Thymus (tissue), 11 donors: ENCODE measurements around the gene ILK. TPM values are rescaled to one million over a fixed set of nuclear protein-coding genes. Genes with fewer than 3 reads are reported as not detected.

Source experiments
- DNase-seq, 9 donors: peaks; one replicate each; pipeline ENCODE4 v3.0.0-alpha.2; 2013; ENCODE audit warnings: low spot score in 9 of 9, low read depth in 6 of 9, missing footprints in 1 of 9
- H3K27ac ChIP-seq, 2 donors: one replicate each; pipeline ENCODE4 v1.5.1; 2013; ENCODE audit warnings: control low read depth in 1 of 2, low read depth in 1 of 2, low read length in 1 of 2, mild to moderate bottlenecking in 1 of 2, moderate library complexity in 1 of 2
- H3K27me3 ChIP-seq, 2 donors: one replicate each; pipeline ENCODE4 v1.5.1; 2013; ENCODE audit warnings: low read length in 1 of 2; ENCODE audit not compliant: control insufficient read depth in 2 of 2, insufficient read depth in 1 of 2
- H3K36me3 ChIP-seq, 2 donors: one replicate each; pipeline ENCODE4 v1.5.1; 2013; ENCODE audit warnings: low read length in 1 of 2, mild to moderate bottlenecking in 1 of 2, moderate library complexity in 1 of 2; ENCODE audit not compliant: control insufficient read depth in 2 of 2, insufficient read depth in 2 of 2
- H3K4me1 ChIP-seq, 2 donors: one replicate each; pipeline ENCODE4 v1.5.1; 2013; ENCODE audit warnings: low read length in 2 of 2; ENCODE audit not compliant: control insufficient read depth in 2 of 2, insufficient read depth in 2 of 2
- H3K4me3 ChIP-seq, 2 donors: one replicate each; pipeline ENCODE4 v1.5.1; 2013; ENCODE audit warnings: low read length in 2 of 2, control low read depth in 1 of 2, mild to moderate bottlenecking in 1 of 2
- H3K9me3 ChIP-seq, 2 donors: one replicate each; pipeline ENCODE4 v1.5.1; 2013; ENCODE audit warnings: low read length in 1 of 2, mild to moderate bottlenecking in 1 of 2; ENCODE audit not compliant: control insufficient read depth in 2 of 2, insufficient read depth in 1 of 2
- WGBS: extraction: QIAGEN DNeasy Blood & Tissue Kit; methylation state at CpG from one replicate; pipeline ENCODE4 v1.1.7; 2013; 5-methylcytosine and 5-hydroxymethylcytosine counted together
- polyA plus RNA-seq: library from polyadenylated mRNA; stranded (reverse); fragments of 200-250 nt; gene quantifications from one replicate; pipeline ENCODE4 v1.2.3, GENCODE V29; 2013
- total RNA-seq: library from RNA; stranded (reverse); fragments of 120-200 nt; gene quantifications from one replicate; pipeline ENCODE4 v1.2.4, GENCODE V29; 2013
- donor health status: healthy.

ILK gene
- total and polyA plus RNA-seq, 2 donors: 68.6 to 74.6 TPM

GRCh38 chr11:6646918-6647679 lies 43.5 kb downstream of the ILK start:
- Histone ChIP-seq H3K27ac (peak overlapping the region; percentile 33 to 68), H3K36me3 (no peaks in the 10 kb centered on the region), H3K27me3 (no peaks in the 10 kb centered on the region), H3K4me3 (no peak overlapping the region), H3K4me1 (peaks cover 4 to 20% of the 10 kb centered on the region in 2 donors), H3K9me3 (no peaks in the 10 kb centered on the region)
- DNase-seq: peak in 3 of 9 donors; percentile 18 to 66 (median 42)
- 37% methylated on average over 9 of the region's 9 CpGs for WGBS

- Histone ChIP-seq H3K9me3 (no peaks in the 10 kb centered on the region), H3K4me3 (no peak overlapping the region), H3K4me1 (peaks cover 6 to 22% of the 10 kb centered on the region in 2 donors), H3K36me3 (no peaks in the 10 kb centered on the region), H3K27ac (no peak overlapping the region), H3K27me3 (peaks cover 0 to 2% of the 10 kb centered on the region in 2 donors)
- 99% methylated on average over 2 of the region's 2 CpGs for WGBS
- DNase-seq: no peak
Observed at GRCh38 chr11:6647836-6648235, 44.3 kb downstream of the ILK start.

- Histone ChIP-seq H3K9me3 (no peaks in the 10 kb centered on the region), H3K36me3 (no peaks in the 10 kb centered on the region), H3K4me1 (peaks cover 6 to 22% of the 10 kb centered on the region in 2 donors), H3K27ac (no peak overlapping the region), H3K4me3 (no peak overlapping the region), H3K27me3 (peaks cover 0 to 3% of the 10 kb centered on the region in 2 donors)
- 91% methylated on average over 1 of the region's 1 CpG for whole genome bisulfite sequencing
- DNase-seq: no peak
Observed at GRCh38 chr11:6648501-6648900, 44.9 kb downstream of the ILK start.

- DNase-seq: no peak
- H3K36me3 ChIP-seq: no peaks in the 10 kb centered on the region
- no peak overlapping the region for H3K27ac ChIP-seq
- H3K27me3 ChIP-seq: peaks cover 4 to 11% of the 10 kb centered on the region in 2 donors
- peaks cover 6 to 34% of the 10 kb centered on the region in 2 donors for H3K4me1 ChIP-seq
- H3K9me3 ChIP-seq: no peaks in the 10 kb centered on the region
- no peak overlapping the region for H3K4me3 ChIP-seq
Observed at GRCh38 chr11:6650104-6650503, 46.5 kb downstream of the ILK start.

GRCh38 chr11:6650980-6651379 lies 47.4 kb downstream of the ILK start:
- H3K9me3 ChIP-seq: peaks cover 0 to 1% of the 10 kb centered on the region in 2 donors
- DNase-seq: no peak
- H3K36me3 ChIP-seq: no peaks in the 10 kb centered on the region
- no peak overlapping the region for H3K4me3 ChIP-seq
- peaks cover 8 to 15% of the 10 kb centered on the region in 2 donors for H3K27me3 ChIP-seq
- 94% methylated on average over 6 of the region's 6 CpGs for WGBS
- no peak overlapping the region for H3K27ac ChIP-seq
- H3K4me1 ChIP-seq: peaks cover 6 to 35% of the 10 kb centered on the region in 2 donors

- Histone ChIP-seq H3K27me3 (peaks cover 16 to 27% of the 10 kb centered on the region in 2 donors), H3K9me3 (peaks cover 0 to 1% of the 10 kb centered on the region in 2 donors), H3K27ac (no peak overlapping the region), H3K4me3 (no peak overlapping the region), H3K4me1 (peaks cover 4 to 23% of the 10 kb centered on the region in 2 donors), H3K36me3 (no peaks in the 10 kb centered on the region)
- WGBS: 88% methylated on average over 3 of the region's 3 CpGs
- DNase-seq: no peak
Observed at GRCh38 chr11:6652182-6652581, 48.6 kb downstream of the ILK start.

GRCh38 chr11:6653097-6653496 lies 49.5 kb downstream of the ILK start:
- H3K4me3 ChIP-seq: no peak overlapping the region
- peaks cover 0 to 1% of the 10 kb centered on the region in 2 donors for H3K9me3 ChIP-seq
- H3K4me1 ChIP-seq: peaks cover 2 to 15% of the 10 kb centered on the region in 2 donors
- no peak for DNase-seq
- no peaks in the 10 kb centered on the region for H3K36me3 ChIP-seq
- H3K27ac ChIP-seq: no peak overlapping the region
- 81% methylated on average over 1 of the region's 1 CpG for WGBS
- H3K27me3 ChIP-seq: peaks cover 19 to 29% of the 10 kb centered on the region in 2 donors

- Histone ChIP-seq H3K9me3 (peaks cover 0 to 1% of the 10 kb centered on the region in 2 donors), H3K27me3 (peaks cover 19 to 29% of the 10 kb centered on the region in 2 donors), H3K36me3 (no peaks in the 10 kb centered on the region), H3K4me1 (peaks cover 2 to 15% of the 10 kb centered on the region in 2 donors), H3K27ac (no peak overlapping the region), H3K4me3 (no peak overlapping the region)
- no peak for DNase-seq
- over 99% methylated on average over 2 of the region's 2 CpGs for WGBS
Observed at GRCh38 chr11:6653656-6654055, 50.1 kb downstream of the ILK start.

- WGBS: 83% methylated on average over 9 of the region's 9 CpGs
Observed at GRCh38 chr11:6654281-6655019, 50.9 kb downstream of the ILK start.

More at GRCh38 chr11:6654281-6655019, 50.9 kb downstream of the ILK start:
- H3K27ac ChIP-seq: peak overlapping the region; percentile 42 to 68
- no peaks in the 10 kb centered on the region for H3K36me3 ChIP-seq
- peak overlapping the region; percentile 39 to 64 for H3K4me3 ChIP-seq
- DNase-seq: no peak
- H3K9me3 ChIP-seq: peaks cover 0 to 1% of the 10 kb centered on the region in 2 donors
- peaks cover 2 to 15% of the 10 kb centered on the region in 2 donors for H3K4me1 ChIP-seq
- peaks cover 19 to 29% of the 10 kb centered on the region in 2 donors for H3K27me3 ChIP-seq
